ENCODE results near the gene ZNF367. TPM values are rescaled to one million over a fixed set of nuclear protein-coding genes. Genes with fewer than 3 reads are reported as not detected.

The ZNF367 gene
- total RNA-seq, 1 donor from 2014 or later: 12.2 TPM

DNA sequence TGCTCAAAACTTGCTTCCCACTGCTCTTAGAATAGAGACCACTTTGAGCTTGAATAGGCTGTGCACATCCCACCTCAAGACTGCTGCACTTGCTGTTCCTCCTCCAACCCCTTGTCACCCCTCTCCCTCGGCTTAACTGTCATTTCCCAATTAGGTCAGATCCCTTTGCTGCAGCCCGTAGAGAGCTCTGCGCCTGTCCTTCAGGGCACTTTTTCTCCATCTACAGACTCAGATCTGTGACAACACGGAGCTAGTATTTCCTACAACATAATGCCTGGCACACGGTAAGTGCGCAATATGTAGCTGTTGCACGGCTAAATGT lies 31.3 kb upstream of the ZNF367 start:
- TF ChIP-seq, protein P1, sequence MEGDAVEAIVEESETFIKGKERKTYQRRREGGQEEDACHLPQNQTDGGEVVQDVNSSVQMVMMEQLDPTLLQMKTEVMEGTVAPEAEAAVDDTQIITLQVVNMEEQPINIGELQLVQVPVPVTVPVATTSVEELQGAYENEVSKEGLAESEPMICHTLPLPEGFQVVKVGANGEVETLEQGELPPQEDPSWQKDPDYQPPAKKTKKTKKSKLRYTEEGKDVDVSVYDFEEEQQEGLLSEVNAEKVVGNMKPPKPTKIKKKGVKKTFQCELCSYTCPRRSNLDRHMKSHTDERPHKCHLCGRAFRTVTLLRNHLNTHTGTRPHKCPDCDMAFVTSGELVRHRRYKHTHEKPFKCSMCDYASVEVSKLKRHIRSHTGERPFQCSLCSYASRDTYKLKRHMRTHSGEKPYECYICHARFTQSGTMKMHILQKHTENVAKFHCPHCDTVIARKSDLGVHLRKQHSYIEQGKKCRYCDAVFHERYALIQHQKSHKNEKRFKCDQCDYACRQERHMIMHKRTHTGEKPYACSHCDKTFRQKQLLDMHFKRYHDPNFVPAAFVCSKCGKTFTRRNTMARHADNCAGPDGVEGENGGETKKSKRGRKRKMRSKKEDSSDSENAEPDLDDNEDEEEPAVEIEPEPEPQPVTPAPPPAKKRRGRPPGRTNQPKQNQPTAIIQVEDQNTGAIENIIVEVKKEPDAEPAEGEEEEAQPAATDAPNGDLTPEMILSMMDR (conservative IDR thresholded peaks at IDR 0.05; ENCODE audit: low read depth, low read length): no peak
- no peak for DNase-seq (ENCODE audit: low read depth)
- peak overlapping the region; percentile 64 for H3K4me3 ChIP-seq (ENCODE audit: low read depth, low read length)

DNA sequence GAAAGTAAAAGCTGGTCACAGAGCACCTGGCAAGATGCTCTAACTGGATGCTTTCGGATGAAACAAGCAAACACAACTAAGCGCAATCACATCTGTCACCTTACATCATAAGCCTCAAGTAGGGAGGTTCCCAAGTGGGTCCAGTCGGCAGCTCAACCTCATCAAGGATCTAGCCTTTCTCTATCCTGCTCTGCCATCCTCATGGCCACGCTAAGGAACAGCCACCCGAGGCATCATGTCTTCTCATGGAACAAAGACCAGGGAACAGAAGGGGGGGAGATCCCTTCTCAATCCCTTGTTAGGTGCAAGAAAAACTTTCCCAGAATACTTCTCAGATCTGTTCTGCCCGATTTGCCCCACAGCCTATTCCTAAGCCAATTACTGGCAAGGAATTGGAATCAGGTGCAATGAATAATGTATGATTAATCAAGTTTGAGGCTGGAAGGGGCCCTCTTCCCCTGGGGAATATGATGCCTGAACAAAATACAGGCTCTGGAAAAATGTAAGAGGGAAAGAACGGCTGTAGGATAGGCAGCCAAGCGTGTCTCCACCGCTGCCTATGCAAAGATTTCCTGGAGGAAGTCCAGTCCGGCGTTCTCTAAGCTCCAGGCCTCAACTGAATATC lies 30.5 kb upstream of the ZNF367 start:
- H3K4me3 ChIP-seq (ENCODE audit: low read depth, low read length): no peak overlapping the region
- DNase-seq (ENCODE audit: low read depth): no peak
- TF ChIP-seq, protein P1 (conservative IDR thresholded peaks at IDR 0.05; ENCODE audit: low read depth, low read length): no peak

DNA sequence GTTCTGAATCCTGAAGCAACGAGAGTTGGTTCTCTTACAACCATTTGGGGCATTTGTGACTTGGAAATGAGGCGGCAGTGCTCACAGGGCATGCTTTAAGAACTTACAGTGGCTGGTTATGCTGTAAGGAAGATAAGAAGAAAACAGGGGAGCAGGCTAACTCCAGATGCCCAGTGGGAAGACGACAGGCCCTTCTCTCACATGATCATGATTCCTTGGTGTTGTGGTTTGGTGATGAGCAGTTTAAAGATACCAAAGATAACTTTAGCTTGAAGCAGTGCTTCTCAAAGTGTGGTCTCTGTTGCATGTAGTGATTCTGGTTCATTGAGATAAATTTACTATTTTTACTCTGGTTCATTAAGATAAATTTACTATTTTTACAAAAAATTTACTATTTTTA lies 29.2 kb upstream of the ZNF367 start:
- TF ChIP-seq, protein P1 (conservative IDR thresholded peaks at IDR 0.05; ENCODE audit: low read depth, low read length): no peak
- H3K4me3 ChIP-seq (ENCODE audit: low read depth, low read length): no peak overlapping the region
- no peak for DNase-seq (ENCODE audit: low read depth)

DNA sequence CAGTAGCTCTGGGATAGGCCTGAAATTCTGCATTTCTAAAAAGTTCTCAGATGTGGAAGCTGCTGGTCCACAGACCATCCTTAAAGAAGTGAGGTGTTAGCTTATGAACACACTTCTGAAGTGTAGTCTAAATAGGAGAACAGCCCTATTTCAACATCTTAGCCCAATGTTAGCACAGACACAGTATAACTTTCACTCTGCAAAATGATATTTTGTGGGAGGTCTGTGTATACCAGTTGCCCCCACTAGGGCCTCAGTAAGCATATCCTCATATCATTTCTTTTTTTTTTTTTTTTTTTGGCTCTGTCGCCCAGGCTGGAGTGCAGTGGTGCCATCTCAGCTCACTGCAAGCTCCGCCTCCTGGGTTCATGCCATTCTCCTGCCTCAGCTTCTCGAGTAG lies 24.3 kb upstream of the ZNF367 start:
- TF ChIP-seq, protein P1 (conservative IDR thresholded peaks at IDR 0.05; ENCODE audit: low read depth, low read length): no peak
- no peak overlapping the region for H3K4me3 ChIP-seq (ENCODE audit: low read depth, low read length)
- no peak for DNase-seq (ENCODE audit: low read depth)

DNA sequence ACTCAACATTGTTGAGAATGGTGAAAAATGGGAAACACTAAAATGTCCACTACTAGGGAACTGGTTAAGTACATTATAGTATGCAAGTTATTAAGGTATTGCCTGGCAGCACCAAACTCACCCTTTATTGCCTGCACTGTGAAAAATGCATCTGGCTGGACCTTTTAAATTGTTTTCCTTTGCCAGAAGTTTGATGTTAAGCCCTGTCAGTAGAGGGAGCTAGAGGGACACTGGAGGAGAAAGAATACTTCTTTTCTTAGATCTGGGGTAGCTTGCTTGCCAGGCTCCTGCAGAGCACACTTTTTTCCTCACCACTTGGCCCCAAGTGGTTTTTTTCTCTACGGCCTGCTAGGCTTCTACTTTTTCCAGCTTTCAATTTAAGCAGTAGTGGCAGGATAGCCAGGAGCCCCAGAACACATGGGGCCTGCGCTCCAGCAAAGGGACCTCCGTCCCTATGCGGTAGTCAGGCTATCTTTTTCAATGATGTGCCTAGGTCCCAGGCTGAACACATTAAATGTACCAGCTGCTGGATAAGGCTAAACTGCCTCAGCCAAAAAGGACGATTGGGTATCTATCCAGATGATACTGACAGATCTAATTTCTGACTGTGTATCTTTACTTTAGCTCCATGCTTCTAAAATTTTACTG lies 23.8 kb upstream of the ZNF367 start:
- TF ChIP-seq, protein P1 (conservative IDR thresholded peaks at IDR 0.05; ENCODE audit: low read depth, low read length): peak; percentile 63
- no peak for DNase-seq (ENCODE audit: low read depth)
- H3K4me3 ChIP-seq (ENCODE audit: low read depth, low read length): no peak overlapping the region

DNA sequence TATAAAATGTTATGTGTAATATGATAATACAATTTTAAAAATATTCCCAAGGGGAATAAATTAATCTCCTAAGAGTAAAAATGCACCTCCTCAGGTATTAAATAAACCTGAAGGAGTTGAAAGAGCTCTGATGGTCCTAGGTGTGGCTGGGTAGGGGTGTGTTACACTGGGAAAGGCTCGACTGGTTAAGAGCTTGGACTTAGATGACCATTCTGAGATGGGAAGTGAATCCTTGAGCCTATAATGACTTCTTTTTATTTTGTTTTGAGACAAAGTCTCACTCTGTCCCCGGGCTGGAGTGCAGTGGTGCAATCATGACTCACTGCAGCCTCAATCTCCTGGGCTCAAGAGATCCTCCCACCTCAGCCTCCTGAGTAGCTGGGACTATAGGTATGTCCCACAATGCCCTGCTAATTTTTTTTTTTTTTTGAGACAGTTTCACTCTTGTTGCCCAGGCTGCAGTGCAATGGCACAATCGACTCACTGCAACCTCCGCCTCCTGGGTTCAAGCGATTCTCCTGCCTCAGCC lies 22.6 kb upstream of the ZNF367 start:
- TF ChIP-seq, protein P1 (conservative IDR thresholded peaks at IDR 0.05; ENCODE audit: low read depth, low read length): no peak
- DNase-seq (ENCODE audit: low read depth): no peak
- no peak overlapping the region for H3K4me3 ChIP-seq (ENCODE audit: low read depth, low read length)

DNA sequence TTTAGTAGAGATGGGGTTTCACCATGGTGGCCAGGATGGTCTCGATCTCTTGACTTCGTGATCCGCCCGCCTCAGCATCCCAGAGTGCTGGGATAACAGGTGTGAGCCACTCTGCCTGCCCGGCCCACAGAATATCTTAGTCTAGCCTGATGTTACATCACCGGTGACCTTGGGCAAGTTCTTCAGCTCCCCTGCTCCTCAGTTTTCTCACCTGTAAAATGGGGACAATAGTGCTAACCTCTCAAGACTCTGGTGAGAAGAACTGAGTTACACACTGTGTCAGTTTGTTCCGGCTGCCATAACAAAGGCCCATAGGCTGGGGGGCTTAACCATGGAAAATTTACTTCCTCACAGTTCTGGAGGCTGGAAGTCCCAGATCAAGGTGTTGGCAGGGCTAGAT lies 19.3 kb upstream of the ZNF367 start:
- TF ChIP-seq, protein P1 (conservative IDR thresholded peaks at IDR 0.05; ENCODE audit: low read depth, low read length): no peak
- DNase-seq (ENCODE audit: low read depth): no peak
- H3K4me3 ChIP-seq (ENCODE audit: low read depth, low read length): no peak overlapping the region

Data from epithelial cell of proximal tubule (primary cell).